HepG2 (cell line): ENCODE results near the gene SUDS3. TPM values are rescaled to one million over a fixed set of nuclear protein-coding genes. Genes with fewer than 3 reads are reported as not detected.

Experiments
- CREB1 ChIP-seq, 2 experiments: fragments of 450-650 bp in 1 of 2; IDR thresholded peaks; 2 replicates each; pipeline ENCODE4 v1.6.1; 2016 to 2017; ENCODE audit warnings: control low read depth in 1 of 2, mild to moderate bottlenecking in 1 of 2, missing compliant biosample characterization in 1 of 2, missing genetic modification characterization in 1 of 2
- GLI4 ChIP-seq: sonication (generic); formaldehyde crosslinking; IDR thresholded peaks from 2 replicates; pipeline ENCODE4 v1.5.1; 2020; ENCODE audit warnings: missing genetic modification reagents, mild to moderate bottlenecking, moderate library complexity, borderline replicate concordance
- KDM5A ChIP-seq: fragments of 200-600 bp; sonication (generic); IDR thresholded peaks from 2 replicates; pipeline ENCODE4 v1.7.0; 2018; ENCODE audit warnings: antibody characterized with exemption, mild to moderate bottlenecking, low read length, borderline replicate concordance
- PHF8 ChIP-seq: sonication (generic); formaldehyde crosslinking; IDR thresholded peaks from 2 replicates; pipeline ENCODE4 v1.5.0; 2020; ENCODE audit warnings: missing genetic modification reagents
- RFX5 ChIP-seq: IDR thresholded peaks from 2 replicates; pipeline ENCODE4 v1.6.1; 2011; ENCODE audit warnings: low read depth, low read length, improper control_type of control experiment
- ZC3H13 ChIP-seq: sonication (generic); formaldehyde crosslinking; IDR thresholded peaks from 2 replicates; pipeline ENCODE4 v1.8.1; 2023; ENCODE audit warnings: mild to moderate bottlenecking, missing genetic modification reagents, moderate library complexity
- ZNF772 ChIP-seq: sonication (generic); formaldehyde crosslinking; IDR thresholded peaks from 2 replicates; pipeline ENCODE4 v1.5.0; 2020; ENCODE audit warnings: mild to moderate bottlenecking, missing genetic modification reagents
- ZZZ3 ChIP-seq: sonication (generic); formaldehyde crosslinking; IDR thresholded peaks from 2 replicates; pipeline ENCODE4 v1.4.0; 2020; ENCODE audit warnings: missing genetic modification reagents, mild to moderate bottlenecking, borderline replicate concordance
- polyA plus RNA-seq, 8 experiments: library from polyadenylated mRNA; depleted of rRNA in 3 of 8; stranded (reverse) in 7 of 8; unstranded in 1 of 8; fragments of >200 nt; fragmentation: Illumina TruSeq in 4 of 8; extraction: Trizol in 4 of 8; gene quantifications; 2 replicates each; pipeline versions ENCODE4 v1.2.1 to v1.2.3, GENCODE V29; 2011 to 2016; ENCODE audit warnings: low read depth in 4 of 8, missing spikeins in 1 of 8, mixed read lengths in 1 of 8; ENCODE audit not compliant: insufficient read depth in 1 of 8
- total RNA-seq, 5 experiments: library from RNA; depleted of rRNA; stranded (reverse); fragments of >200 nt; fragmentation: Illumina TruSeq; extraction: Trizol; gene quantifications; 2 replicates each; pipeline ENCODE4 v1.2.3, GENCODE V29; 2016; ENCODE audit warnings: low read depth in 1 of 5
- TF ChIP-seq, protein P1 (sequence below): sonication (generic); formaldehyde crosslinking; IDR thresholded peaks from 2 replicates; pipeline ENCODE4 v1.5.0; 2020; ENCODE audit warnings: mild to moderate bottlenecking, missing genetic modification reagents
- TF ChIP-seq, protein P2 (sequence below): sonication (generic); formaldehyde crosslinking; IDR thresholded peaks from 2 replicates; pipeline ENCODE4 v1.4.0; 2020; ENCODE audit warnings: mild to moderate bottlenecking, missing genetic modification reagents
- TF ChIP-seq, protein P3 (sequence below): sonication (generic); formaldehyde crosslinking; IDR thresholded peaks from 2 replicates; pipeline ENCODE4 v1.4.0; 2020; ENCODE audit warnings: mild to moderate bottlenecking, low read depth, missing genetic modification reagents
- TF ChIP-seq, protein P4 (sequence below): sonication (generic); formaldehyde crosslinking; IDR thresholded peaks from 2 replicates; pipeline ENCODE4 v1.4.0; 2020; ENCODE audit warnings: mild to moderate bottlenecking, missing genetic modification reagents
- TF ChIP-seq, protein P5 (sequence below): sonication (generic); formaldehyde crosslinking; IDR thresholded peaks from 2 replicates; pipeline ENCODE4 v1.4.0; 2020; ENCODE audit warnings: mild to moderate bottlenecking, missing genetic modification reagents

Gene SUDS3
- total and polyA plus RNA-seq, 2 of the 13 experiments (the other 11 are each of a cell fraction or from before 2014, with no cell fraction given) = 20.2 to 33.1 TPM

DNA sequence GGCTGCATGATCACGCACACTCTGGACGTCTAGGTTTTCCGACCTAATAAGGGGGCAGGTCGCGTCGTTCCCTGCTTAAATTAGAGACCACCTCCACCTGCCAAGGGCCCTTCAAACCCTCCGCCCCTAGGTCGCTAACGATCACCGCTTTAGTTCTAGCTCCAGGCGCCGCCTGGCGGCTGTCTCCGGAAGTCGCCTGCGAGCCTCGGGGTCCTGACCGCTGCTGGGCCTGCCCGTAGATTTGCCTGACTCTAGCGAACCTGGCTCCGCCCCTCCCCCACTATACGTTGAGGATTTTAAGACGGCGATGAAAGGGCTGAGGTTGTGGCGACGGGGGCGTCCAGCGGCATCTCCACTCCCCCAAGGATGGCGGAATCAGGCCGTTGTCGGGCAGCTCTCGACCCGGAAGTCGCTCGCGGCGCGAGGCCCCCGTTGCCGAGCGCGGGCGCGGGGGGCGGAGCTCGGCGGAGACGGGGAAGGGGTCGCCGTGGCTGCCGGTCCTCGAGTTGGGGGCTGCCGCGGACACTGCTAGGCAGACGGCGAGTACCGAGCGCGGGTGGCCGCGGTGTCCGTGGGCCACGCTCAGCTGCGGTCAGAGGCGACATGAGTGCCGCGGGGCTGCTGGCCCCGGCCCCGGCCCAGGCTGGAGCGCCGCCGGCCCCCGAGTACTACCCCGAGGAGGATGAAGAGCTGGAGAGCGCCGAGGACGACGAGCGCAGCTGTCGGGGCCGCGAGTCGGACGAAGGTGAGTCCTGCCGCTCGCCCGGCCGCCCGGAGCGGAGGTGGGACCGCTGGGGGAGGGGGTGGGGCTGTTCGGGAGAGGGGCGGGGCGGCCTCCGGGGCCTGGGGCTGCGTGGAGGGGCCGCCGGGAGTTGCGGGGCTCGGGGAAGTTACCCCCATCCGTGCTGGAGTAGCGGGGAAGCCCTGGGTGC, at the start of gene SUDS3 (continued):
- TF ChIP-seq, protein P1, sequence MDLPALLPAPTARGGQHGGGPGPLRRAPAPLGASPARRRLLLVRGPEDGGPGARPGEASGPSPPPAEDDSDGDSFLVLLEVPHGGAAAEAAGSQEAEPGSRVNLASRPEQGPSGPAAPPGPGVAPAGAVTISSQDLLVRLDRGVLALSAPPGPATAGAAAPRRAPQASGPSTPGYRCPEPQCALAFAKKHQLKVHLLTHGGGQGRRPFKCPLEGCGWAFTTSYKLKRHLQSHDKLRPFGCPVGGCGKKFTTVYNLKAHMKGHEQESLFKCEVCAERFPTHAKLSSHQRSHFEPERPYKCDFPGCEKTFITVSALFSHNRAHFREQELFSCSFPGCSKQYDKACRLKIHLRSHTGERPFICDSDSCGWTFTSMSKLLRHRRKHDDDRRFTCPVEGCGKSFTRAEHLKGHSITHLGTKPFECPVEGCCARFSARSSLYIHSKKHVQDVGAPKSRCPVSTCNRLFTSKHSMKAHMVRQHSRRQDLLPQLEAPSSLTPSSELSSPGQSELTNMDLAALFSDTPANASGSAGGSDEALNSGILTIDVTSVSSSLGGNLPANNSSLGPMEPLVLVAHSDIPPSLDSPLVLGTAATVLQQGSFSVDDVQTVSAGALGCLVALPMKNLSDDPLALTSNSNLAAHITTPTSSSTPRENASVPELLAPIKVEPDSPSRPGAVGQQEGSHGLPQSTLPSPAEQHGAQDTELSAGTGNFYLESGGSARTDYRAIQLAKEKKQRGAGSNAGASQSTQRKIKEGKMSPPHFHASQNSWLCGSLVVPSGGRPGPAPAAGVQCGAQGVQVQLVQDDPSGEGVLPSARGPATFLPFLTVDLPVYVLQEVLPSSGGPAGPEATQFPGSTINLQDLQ (CRISPR knock-in tag) = no peak
- peak; percentile 83; the same call in 1 of the 2 replicates for TF ChIP-seq KDM5A
- TF ChIP-seq GLI4 (CRISPR knock-in tag) = no peak; the same call in 1 of the 2 replicates
- TF ChIP-seq, protein P2, sequence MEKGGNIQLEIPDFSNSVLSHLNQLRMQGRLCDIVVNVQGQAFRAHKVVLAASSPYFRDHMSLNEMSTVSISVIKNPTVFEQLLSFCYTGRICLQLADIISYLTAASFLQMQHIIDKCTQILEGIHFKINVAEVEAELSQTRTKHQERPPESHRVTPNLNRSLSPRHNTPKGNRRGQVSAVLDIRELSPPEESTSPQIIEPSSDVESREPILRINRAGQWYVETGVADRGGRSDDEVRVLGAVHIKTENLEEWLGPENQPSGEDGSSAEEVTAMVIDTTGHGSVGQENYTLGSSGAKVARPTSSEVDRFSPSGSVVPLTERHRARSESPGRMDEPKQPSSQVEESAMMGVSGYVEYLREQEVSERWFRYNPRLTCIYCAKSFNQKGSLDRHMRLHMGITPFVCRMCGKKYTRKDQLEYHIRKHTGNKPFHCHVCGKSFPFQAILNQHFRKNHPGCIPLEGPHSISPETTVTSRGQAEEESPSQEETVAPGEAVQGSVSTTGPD (CRISPR knock-in tag) = no peak
- peak; percentile 61 for TF ChIP-seq PHF8
- peak; percentile 43; the same call in 1 of the 2 replicates for TF ChIP-seq ZZZ3
- TF ChIP-seq, protein P3, sequence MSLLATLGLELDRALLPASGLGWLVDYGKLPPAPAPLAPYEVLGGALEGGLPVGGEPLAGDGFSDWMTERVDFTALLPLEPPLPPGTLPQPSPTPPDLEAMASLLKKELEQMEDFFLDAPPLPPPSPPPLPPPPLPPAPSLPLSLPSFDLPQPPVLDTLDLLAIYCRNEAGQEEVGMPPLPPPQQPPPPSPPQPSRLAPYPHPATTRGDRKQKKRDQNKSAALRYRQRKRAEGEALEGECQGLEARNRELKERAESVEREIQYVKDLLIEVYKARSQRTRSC (CRISPR knock-in tag) = no peak
- TF ChIP-seq, protein P4, sequence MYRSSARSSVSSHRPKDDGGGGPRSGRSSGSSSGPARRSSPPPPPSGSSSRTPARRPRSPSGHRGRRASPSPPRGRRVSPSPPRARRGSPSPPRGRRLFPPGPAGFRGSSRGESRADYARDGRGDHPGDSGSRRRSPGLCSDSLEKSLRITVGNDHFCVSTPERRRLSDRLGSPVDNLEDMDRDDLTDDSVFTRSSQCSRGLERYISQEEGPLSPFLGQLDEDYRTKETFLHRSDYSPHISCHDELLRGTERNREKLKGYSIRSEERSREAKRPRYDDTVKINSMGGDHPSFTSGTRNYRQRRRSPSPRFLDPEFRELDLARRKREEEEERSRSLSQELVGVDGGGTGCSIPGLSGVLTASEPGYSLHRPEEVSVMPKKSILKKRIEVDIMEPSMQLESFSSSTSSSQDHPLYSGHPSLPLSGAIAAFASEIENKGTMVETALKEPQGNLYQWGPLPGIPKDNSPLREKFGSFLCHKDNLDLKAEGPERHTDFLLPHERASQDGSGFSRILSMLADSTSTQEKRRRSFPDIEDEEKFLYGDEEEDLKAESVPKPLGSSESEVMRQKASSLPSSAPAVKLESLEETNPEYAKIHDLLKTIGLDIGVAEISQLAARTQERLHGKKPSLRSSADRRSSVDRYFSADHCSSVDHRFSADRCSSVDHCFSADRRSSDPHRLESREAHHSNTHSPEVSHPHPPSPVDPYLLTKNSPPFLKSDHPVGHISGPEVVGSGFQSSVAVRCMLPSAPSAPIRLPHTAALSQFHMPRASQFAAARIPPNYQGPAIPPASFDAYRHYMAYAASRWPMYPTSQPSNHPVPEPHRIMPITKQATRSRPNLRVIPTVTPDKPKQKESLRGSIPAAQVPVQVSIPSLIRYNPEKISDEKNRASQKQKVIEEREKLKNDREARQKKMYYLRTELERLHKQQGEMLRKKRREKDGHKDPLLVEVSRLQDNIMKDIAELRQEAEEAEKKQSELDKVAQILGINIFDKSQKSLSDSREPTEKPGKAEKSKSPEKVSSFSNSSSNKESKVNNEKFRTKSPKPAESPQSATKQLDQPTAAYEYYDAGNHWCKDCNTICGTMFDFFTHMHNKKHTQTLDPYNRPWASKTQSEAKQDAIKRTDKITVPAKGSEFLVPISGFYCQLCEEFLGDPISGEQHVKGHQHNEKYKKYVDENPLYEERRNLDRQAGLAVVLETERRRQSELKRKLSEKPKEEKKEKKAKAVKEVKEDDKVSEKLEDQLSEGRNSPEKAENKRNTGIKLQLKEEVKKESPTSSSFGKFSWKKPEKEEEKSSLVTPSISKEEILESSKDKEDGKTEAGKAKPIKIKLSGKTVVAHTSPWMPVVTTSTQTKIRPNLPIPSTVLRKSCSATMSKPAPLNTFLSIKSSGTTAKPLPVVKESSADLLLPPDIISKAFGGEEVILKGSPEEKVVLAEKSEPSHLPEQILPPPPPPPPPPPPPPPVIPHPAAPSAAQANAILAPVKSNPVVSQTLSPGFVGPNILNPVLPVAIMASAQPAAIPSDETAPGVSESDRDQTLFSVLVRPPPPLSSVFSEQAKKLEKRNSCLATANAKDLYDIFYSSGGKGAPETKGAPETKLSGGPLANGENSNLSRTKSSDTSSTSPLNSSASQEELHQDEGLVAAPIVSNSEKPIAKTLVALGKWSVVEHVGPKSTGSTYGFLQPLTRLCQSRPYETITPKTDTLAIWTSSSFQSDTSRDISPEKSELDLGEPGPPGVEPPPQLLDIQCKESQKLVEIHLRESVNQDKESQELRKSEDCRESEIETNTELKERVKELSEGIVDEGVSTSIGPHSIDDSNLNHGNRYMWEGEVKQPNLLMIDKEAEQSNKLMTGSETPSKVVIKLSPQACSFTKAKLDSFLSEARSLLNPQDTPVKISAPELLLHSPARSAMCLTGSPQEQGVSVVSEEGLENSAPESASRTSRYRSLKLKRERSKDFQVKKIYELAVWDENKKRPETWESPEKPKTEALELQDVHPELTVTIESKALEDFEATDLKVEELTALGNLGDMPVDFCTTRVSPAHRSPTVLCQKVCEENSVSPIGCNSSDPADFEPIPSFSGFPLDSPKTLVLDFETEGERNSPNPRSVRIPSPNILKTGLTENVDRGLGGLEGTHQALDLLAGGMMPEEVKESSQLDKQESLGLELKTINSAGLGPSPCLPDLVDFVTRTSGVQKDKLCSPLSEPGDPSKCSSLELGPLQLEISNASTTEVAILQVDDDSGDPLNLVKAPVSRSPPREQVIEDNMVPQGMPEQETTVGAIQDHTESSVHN = no peak
- TF ChIP-seq ZNF772 (CRISPR knock-in tag) = peak; percentile 71
- no peak for TF ChIP-seq ZC3H13 (CRISPR knock-in tag)
- TF ChIP-seq, protein P5, sequence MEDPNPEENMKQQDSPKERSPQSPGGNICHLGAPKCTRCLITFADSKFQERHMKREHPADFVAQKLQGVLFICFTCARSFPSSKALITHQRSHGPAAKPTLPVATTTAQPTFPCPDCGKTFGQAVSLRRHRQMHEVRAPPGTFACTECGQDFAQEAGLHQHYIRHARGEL (CRISPR knock-in tag) = no peak
- TF ChIP-seq CREB1 (IDR thresholded peaks at IDR 0.05) = no peak
- no peak for TF ChIP-seq CREB1 (CRISPR knock-in tag; IDR thresholded peaks at IDR 0.05)
- TF ChIP-seq RFX5 = peak; percentile 27; the same call in 1 of the 2 replicates
